Stimulated activated CD4-positive, alpha-beta T cell treated with anti-CD3 and anti-CD28 coated beads, Interleukin-15, amount 100 ng/mL, for 1 hour (primary cell): Measurements from ENCODE around the gene PRICKLE2.

Source experiments
- DNase-seq, 2 donors: peaks; one replicate each; pipeline ENCODE4 v3.0.0-alpha.2; 2020; ENCODE audit warnings: low read depth in 1 of 2, low spot score in 1 of 2

PRICKLE2 gene

GRCh38 chr3:64049136-64049535, 176.1 kb downstream of the PRICKLE2 start:
- DNase-seq: no peak

- DNase-seq: no peak
Measured at GRCh38 chr3:64048631-64049061, 176.6 kb downstream of the PRICKLE2 start.

- no peak for DNase-seq
Measured at GRCh38 chr3:64047787-64048186, 177.5 kb downstream of the PRICKLE2 start.

GRCh38 chr3:64046996-64047594, 178.2 kb downstream of the PRICKLE2 start:
- DNase-seq: no peak

- DNase-seq: no peak
Measured at GRCh38 chr3:64046592-64046991, 178.7 kb downstream of the PRICKLE2 start.

GRCh38 chr3:64042952-64043351, 182.3 kb downstream of the PRICKLE2 start:
- no peak for DNase-seq
